Stimulated activated CD8-positive, alpha-beta memory T cell treated with anti-CD3 and anti-CD28 coated beads, Interleukin-4, amount 100 ng/mL, for 48 hours (primary cell): ENCODE data around the gene SNX10.

Source experiments
- DNase-seq: peaks from one replicate; pipeline ENCODE4 v3.0.0-alpha.2; 2020

The SNX10 gene

GRCh38 chr7:26409661-26410547 is 118.2 kb downstream of the SNX10 start:
- no peak for DNase-seq

GRCh38 chr7:26413007-26413691 is 121.5 kb downstream of the SNX10 start:
- no peak for DNase-seq

GRCh38 chr7:26416004-26416403 is 124.3 kb downstream of the SNX10 start:
- no peak for DNase-seq

- no peak for DNase-seq
Observed at GRCh38 chr7:26417911-26418413, 126.3 kb downstream of the SNX10 start.

- DNase-seq = no peak
Observed at GRCh38 chr7:26419198-26419597, 127.5 kb downstream of the SNX10 start.

GRCh38 chr7:26420422-26421019 is 128.9 kb downstream of the SNX10 start:
- DNase-seq = no peak

- DNase-seq = no peak
Observed at GRCh38 chr7:26422761-26423160, 131.1 kb downstream of the SNX10 start.

- no peak for DNase-seq
Observed at GRCh38 chr7:26423436-26423835, 131.8 kb downstream of the SNX10 start.
